Measurements from ENCODE around the gene HTR7.

GRCh38 chr10:90718182-90718581 is 139.7 kb downstream of the HTR7 start:
- no peak for TF ChIP-seq CTCF (IDR thresholded peaks at IDR 0.05)
- TF ChIP-seq POLR2A (IDR thresholded peaks at IDR 0.05; ENCODE audit: low read depth), result no peak
